Uterus (tissue), 2 donors: ENCODE measurements around the gene PTPN14.

Experiments used
- CTCF ChIP-seq, 4 experiments: fragments of 200-600 bp in 2 of 4; fragments of 450-650 bp in 2 of 4; sonication (generic) in 2 of 4; IDR thresholded peaks; one replicate each; pipeline ENCODE4 v1.5.1; 2016 to 2019; ENCODE audit warnings: antibody characterized with exemption in 4 of 4, mild to moderate bottlenecking in 2 of 4, moderate library complexity in 1 of 4
- POLR2A ChIP-seq, 2 donors: fragments of 450-650 bp; IDR thresholded peaks; one replicate each; pipeline ENCODE4 v1.6.1; 2016; ENCODE audit warnings: antibody characterized with exemption in 2 of 2, mild to moderate bottlenecking in 1 of 2, moderate library complexity in 1 of 2

GRCh38 chr1:214593158-214593557 is 41.8 kb upstream of the PTPN14 start:
- TF ChIP-seq POLR2A (IDR thresholded peaks at IDR 0.05) (no peak), CTCF (IDR thresholded peaks at IDR 0.05) (no peak)
